ENCODE data around the gene TERT.

TERT gene

GRCh38 chr5:1226839-1227581 lies 67.9 kb downstream of the TERT start:
- H4K8ac ChIP-seq (ENCODE audit: low read depth, low read length) = no peak overlapping the region
- no peaks in the 10 kb centered on the region for H3K27me3 ChIP-seq (ENCODE audit: insufficient read depth, low read length)
- H2BK12ac ChIP-seq (ENCODE audit: low read length) = no peak overlapping the region
- H3K9me3 ChIP-seq (ENCODE audit: insufficient read depth, low read depth, low read length) = peaks cover 8% of the 10 kb centered on the region
- H3K4ac ChIP-seq (ENCODE audit: low read depth, low read length) = no peak overlapping the region
- H3K36me3 ChIP-seq (ENCODE audit: control insufficient read depth in 1 of 2, insufficient read depth in 2 of 2, low read length in 2 of 2) = no peaks in the 10 kb centered on the region
- no peaks in the 10 kb centered on the region for H3K79me1 ChIP-seq (ENCODE audit: low read length)
- H3K79me2 ChIP-seq (ENCODE audit: control insufficient read depth, insufficient read depth, low read length, poor library complexity) = no peaks in the 10 kb centered on the region
- H3K4me2 ChIP-seq (ENCODE audit: low read length) = no peak overlapping the region
- H2BK120ac ChIP-seq (ENCODE audit: insufficient read depth, low read length, poor library complexity) = no peak overlapping the region
- no peak overlapping the region for H3K4me3 ChIP-seq (ENCODE audit: low read depth, low read length)
- no peak overlapping the region for H3K9ac ChIP-seq (ENCODE audit: low read length)
- H2BK5ac ChIP-seq (ENCODE audit: low read depth, low read length, poor library complexity) = no peak overlapping the region
- H2AFZ ChIP-seq (ENCODE audit: insufficient read depth, low read length, poor library complexity) = no peak overlapping the region
- no peak overlapping the region for H3K14ac ChIP-seq (ENCODE audit: low read length)
- DNase-seq = no peak
- H4K91ac ChIP-seq (ENCODE audit: low read depth, low read length) = no peak overlapping the region
- no peak overlapping the region for H2AK5ac ChIP-seq (ENCODE audit: low read length)
- no peaks in the 10 kb centered on the region for H3K4me1 ChIP-seq (ENCODE audit: control insufficient read depth in 1 of 2, insufficient read depth in 2 of 2, low read length in 2 of 2)
- H3K18ac ChIP-seq (ENCODE audit: low read length) = no peak overlapping the region
- no peak overlapping the region for H4K12ac ChIP-seq (ENCODE audit: low read depth, low read length)
- no CpG with 5 or more reads among the region's 50 CpGs for WGBS (ENCODE audit: extremely low coverage, insufficient coverage, insufficient read length)
- no peak overlapping the region for H3K27ac ChIP-seq (ENCODE audit: low read depth, low read length)
- no peak overlapping the region for H3K23ac ChIP-seq (ENCODE audit: low read length)

GRCh38 chr5:1226231-1226630 lies 68.6 kb downstream of the TERT start:
- no peak overlapping the region for H3K14ac ChIP-seq (ENCODE audit: low read length)
- no peak overlapping the region for H3K23ac ChIP-seq (ENCODE audit: low read length)
- H3K36me3 ChIP-seq (ENCODE audit: control insufficient read depth in 1 of 2, insufficient read depth in 2 of 2, low read length in 2 of 2) = no peaks in the 10 kb centered on the region
- H3K18ac ChIP-seq (ENCODE audit: low read length) = no peak overlapping the region
- no CpG with 5 or more reads among the region's 12 CpGs for WGBS (ENCODE audit: extremely low coverage, insufficient coverage, insufficient read length)
- no peak overlapping the region for H2BK120ac ChIP-seq (ENCODE audit: insufficient read depth, low read length, poor library complexity)
- H4K12ac ChIP-seq (ENCODE audit: low read depth, low read length) = no peak overlapping the region
- H4K8ac ChIP-seq (ENCODE audit: low read depth, low read length) = no peak overlapping the region
- no peak overlapping the region for H4K91ac ChIP-seq (ENCODE audit: low read depth, low read length)
- no peaks in the 10 kb centered on the region for H3K79me1 ChIP-seq (ENCODE audit: low read length)
- DNase-seq = no peak
- no peaks in the 10 kb centered on the region for H3K27me3 ChIP-seq (ENCODE audit: insufficient read depth, low read length)
- no peak overlapping the region for H2AK5ac ChIP-seq (ENCODE audit: low read length)
- H3K27ac ChIP-seq (ENCODE audit: low read depth, low read length) = no peak overlapping the region
- no peak overlapping the region for H3K9ac ChIP-seq (ENCODE audit: low read length)
- no peak overlapping the region for H2BK5ac ChIP-seq (ENCODE audit: low read depth, low read length, poor library complexity)
- no peaks in the 10 kb centered on the region for H3K79me2 ChIP-seq (ENCODE audit: control insufficient read depth, insufficient read depth, low read length, poor library complexity)
- H3K9me3 ChIP-seq (ENCODE audit: insufficient read depth, low read depth, low read length) = peaks cover 12% of the 10 kb centered on the region
- H3K4ac ChIP-seq (ENCODE audit: low read depth, low read length) = no peak overlapping the region
- no peak overlapping the region for H3K4me3 ChIP-seq (ENCODE audit: low read depth, low read length)
- no peak overlapping the region for H2AFZ ChIP-seq (ENCODE audit: insufficient read depth, low read length, poor library complexity)
- H3K4me2 ChIP-seq (ENCODE audit: low read length) = no peak overlapping the region
- no peak overlapping the region for H2BK12ac ChIP-seq (ENCODE audit: low read length)
- H3K4me1 ChIP-seq (ENCODE audit: control insufficient read depth in 1 of 2, insufficient read depth in 2 of 2, low read length in 2 of 2) = no peaks in the 10 kb centered on the region

- Histone ChIP-seq H3K14ac (ENCODE audit: low read length) (no peak within 1 kb of the TSS), H4K12ac (ENCODE audit: low read depth, low read length) (no peak within 1 kb of the TSS), H3K27ac (ENCODE audit: low read depth, low read length) (no peak within 1 kb of the TSS), H4K91ac (ENCODE audit: low read depth, low read length) (no peak within 1 kb of the TSS), H3K4me1 (ENCODE audit: control insufficient read depth in 1 of 2, insufficient read depth in 2 of 2, low read length in 2 of 2) (no peaks in the 10 kb centered on the region), H3K23ac (ENCODE audit: low read length) (no peak within 1 kb of the TSS), H3K27me3 (ENCODE audit: insufficient read depth, low read length) (no peaks in the 10 kb centered on the region), H3K79me2 (ENCODE audit: control insufficient read depth, insufficient read depth, low read length, poor library complexity) (no peaks in the 10 kb centered on the region), H3K79me1 (ENCODE audit: low read length) (no peaks in the 10 kb centered on the region), H3K36me3 (ENCODE audit: control insufficient read depth in 1 of 2, insufficient read depth in 2 of 2, low read length in 2 of 2) (no peaks in the 10 kb centered on the region), H2BK5ac (ENCODE audit: low read depth, low read length, poor library complexity) (no peak within 1 kb of the TSS), H3K4ac (ENCODE audit: low read depth, low read length) (no peak within 1 kb of the TSS), H2AK5ac (ENCODE audit: low read length) (no peak within 1 kb of the TSS), H2AFZ (ENCODE audit: insufficient read depth, low read length, poor library complexity) (no peak within 1 kb of the TSS), H2BK12ac (ENCODE audit: low read length) (no peak within 1 kb of the TSS), H4K8ac (ENCODE audit: low read depth, low read length) (no peak within 1 kb of the TSS), H3K4me2 (ENCODE audit: low read length) (no peak within 1 kb of the TSS), H2BK120ac (ENCODE audit: insufficient read depth, low read length, poor library complexity) (no peak within 1 kb of the TSS), H3K18ac (ENCODE audit: low read length) (no peak within 1 kb of the TSS), H3K9me3 (ENCODE audit: insufficient read depth, low read depth, low read length) (peaks cover 12% of the 10 kb centered on the region), H3K4me3 (ENCODE audit: low read depth, low read length) (no peak within 1 kb of the TSS), H3K9ac (ENCODE audit: low read length) (no peak within 1 kb of the TSS)
- no CpG with 5 or more reads among the region's 11 CpGs for WGBS (ENCODE audit: extremely low coverage, insufficient coverage, insufficient read length)
- no peak for DNase-seq
Measured at GRCh38 chr5:1225081-1225480, 69.8 kb downstream of the TERT start, which contains the start of gene SLC6A18. Gene SLC6A18 (plus strand): TSS chr5:1225381. CDS start chr5:1225478, 97 bp downstream.

GRCh38 chr5:1224631-1225030 lies 70.2 kb downstream of the TERT start:
- no peaks in the 10 kb centered on the region for H3K4me1 ChIP-seq (ENCODE audit: control insufficient read depth in 1 of 2, insufficient read depth in 2 of 2, low read length in 2 of 2)
- H2BK120ac ChIP-seq (ENCODE audit: insufficient read depth, low read length, poor library complexity) = no peak overlapping the region
- H4K12ac ChIP-seq (ENCODE audit: low read depth, low read length) = no peak overlapping the region
- no peaks in the 10 kb centered on the region for H3K79me2 ChIP-seq (ENCODE audit: control insufficient read depth, insufficient read depth, low read length, poor library complexity)
- H3K23ac ChIP-seq (ENCODE audit: low read length) = no peak overlapping the region
- no peak overlapping the region for H3K4me3 ChIP-seq (ENCODE audit: low read depth, low read length)
- no peak overlapping the region for H4K91ac ChIP-seq (ENCODE audit: low read depth, low read length)
- no peak overlapping the region for H3K14ac ChIP-seq (ENCODE audit: low read length)
- no peak overlapping the region for H4K8ac ChIP-seq (ENCODE audit: low read depth, low read length)
- no peaks in the 10 kb centered on the region for H3K36me3 ChIP-seq (ENCODE audit: control insufficient read depth in 1 of 2, insufficient read depth in 2 of 2, low read length in 2 of 2)
- peaks cover 11% of the 10 kb centered on the region for H3K9me3 ChIP-seq (ENCODE audit: insufficient read depth, low read depth, low read length)
- H3K79me1 ChIP-seq (ENCODE audit: low read length) = no peaks in the 10 kb centered on the region
- no peak overlapping the region for H3K18ac ChIP-seq (ENCODE audit: low read length)
- H3K4me2 ChIP-seq (ENCODE audit: low read length) = no peak overlapping the region
- no peak overlapping the region for H2AFZ ChIP-seq (ENCODE audit: insufficient read depth, low read length, poor library complexity)
- no peak overlapping the region for H2BK5ac ChIP-seq (ENCODE audit: low read depth, low read length, poor library complexity)
- no peaks in the 10 kb centered on the region for H3K27me3 ChIP-seq (ENCODE audit: insufficient read depth, low read length)
- no CpG with 5 or more reads among the region's 15 CpGs for WGBS (ENCODE audit: extremely low coverage, insufficient coverage, insufficient read length)
- no peak overlapping the region for H3K27ac ChIP-seq (ENCODE audit: low read depth, low read length)
- no peak overlapping the region for H2BK12ac ChIP-seq (ENCODE audit: low read length)
- H3K4ac ChIP-seq (ENCODE audit: low read depth, low read length) = no peak overlapping the region
- no peak for DNase-seq
- no peak overlapping the region for H3K9ac ChIP-seq (ENCODE audit: low read length)
- H2AK5ac ChIP-seq (ENCODE audit: low read length) = no peak overlapping the region

Measured in trophoblast cell (in vitro differentiated cells and primary cell).